Loucy (cell line): ENCODE data around the gene FXYD2.

Experiments
- H2AFZ ChIP-seq: fragments of 200-600 bp; sonication (generic); 2 replicates; pipeline ENCODE4 v1.6.0; 2016; ENCODE audit warnings: antibody characterized with exemption, mild to moderate bottlenecking, low read length, moderate library complexity
- H3F3A ChIP-seq: fragments of 200-600 bp; 2 replicates; pipeline ENCODE4 v1.6.0; 2016; ENCODE audit warnings: antibody characterized with exemption, low read depth, mild to moderate bottlenecking
- H3K27me3 ChIP-seq: fragments of 200-600 bp; sonication (generic); 2 replicates; pipeline ENCODE4 v1.6.1; 2014; ENCODE audit warnings: low read length, mild to moderate bottlenecking; ENCODE audit not compliant: insufficient read depth, poor library complexity, severe bottlenecking
- H3K36me3 ChIP-seq: fragments of 200-600 bp; sonication (generic); 2 replicates; pipeline ENCODE4 v1.6.1; 2016; ENCODE audit warnings: low read length; ENCODE audit not compliant: insufficient read depth
- H3K4me1 ChIP-seq: fragments of 200-600 bp; sonication (generic); 2 replicates; pipeline ENCODE4 v1.5.1; 2014; ENCODE audit warnings: low read length, mild to moderate bottlenecking; ENCODE audit not compliant: insufficient read depth, poor library complexity, severe bottlenecking
- H3K4me2 ChIP-seq: fragments of 200-600 bp; sonication (generic); 2 replicates; pipeline ENCODE4 v1.6.0; 2014; ENCODE audit warnings: antibody characterized with exemption, low read length, low read depth, mild to moderate bottlenecking; ENCODE audit not compliant: poor library complexity, severe bottlenecking
- H3K4me3 ChIP-seq: fragments of 200-600 bp; sonication (generic); 2 replicates; pipeline ENCODE4 v1.5.1; 2014; ENCODE audit warnings: low read length, mild to moderate bottlenecking, mixed read lengths; ENCODE audit not compliant: poor library complexity, severe bottlenecking
- H3K79me2 ChIP-seq: fragments of 200-600 bp; sonication (generic); 2 replicates; pipeline ENCODE4 v1.6.1; 2014; ENCODE audit warnings: low read length; ENCODE audit not compliant: insufficient read depth
- H3K9ac ChIP-seq: fragments of 200-600 bp; sonication (generic); 2 replicates; pipeline ENCODE4 v1.6.0; 2014; ENCODE audit warnings: mild to moderate bottlenecking, low read depth, low read length, moderate library complexity; ENCODE audit not compliant: poor library complexity, severe bottlenecking
- H3K9me2 ChIP-seq: fragments of 200-600 bp; sonication (generic); replicated peaks from 2 replicates; pipeline ENCODE4 v1.6.1; 2016; ENCODE audit warnings: low read depth, low read length, mixed read lengths
- H3K9me3 ChIP-seq: fragments of 200-600 bp; sonication (generic); 2 replicates; pipeline ENCODE4 v1.6.1; 2014; ENCODE audit warnings: mild to moderate bottlenecking, antibody characterized with exemption, low read length, low read depth; ENCODE audit not compliant: insufficient read depth
- H4K20me1 ChIP-seq: fragments of 200-600 bp; sonication (generic); 2 replicates; pipeline ENCODE4 v1.6.0; 2014; ENCODE audit warnings: antibody characterized with exemption, low read length, mild to moderate bottlenecking; ENCODE audit not compliant: insufficient read depth, poor library complexity, severe bottlenecking
- CTCF ChIP-seq: fragments of 200-600 bp; sonication (generic); conservative IDR thresholded peaks from 2 replicates; pipeline ENCODE4 v1.5.1; 2014; ENCODE audit warnings: mild to moderate bottlenecking, antibody characterized with exemption, low read length
- EZH2phosphoT487 ChIP-seq: fragments of 200-600 bp; IDR thresholded peaks from 2 replicates; pipeline ENCODE4 v1.6.1; 2018; ENCODE audit warnings: antibody characterized with exemption, mild to moderate bottlenecking, moderate library complexity, borderline replicate concordance

Gene FXYD2

GRCh38 chr11:117774553-117774952, 50.0 kb downstream of the FXYD2 start:
- Histone ChIP-seq H3K4me3 (no peak overlapping the region), H3K9me3 (no peaks in the 10 kb centered on the region), H3K4me1 (no peaks in the 10 kb centered on the region), H2AFZ (no peak overlapping the region), H3K36me3 (no peaks in the 10 kb centered on the region), H3K79me2 (no peaks in the 10 kb centered on the region), H3K9me2 (no peaks in the 10 kb centered on the region), H3K9ac (no peak overlapping the region), H3K27me3 (no peaks in the 10 kb centered on the region), H3F3A (no peaks in the 10 kb centered on the region), H3K4me2 (no peak overlapping the region), H4K20me1 (no peaks in the 10 kb centered on the region)
- TF ChIP-seq CTCF, result no peak
- no peak for TF ChIP-seq EZH2phosphoT487

GRCh38 chr11:117772360-117772759, 52.2 kb downstream of the FXYD2 start:
- TF ChIP-seq CTCF (no peak), EZH2phosphoT487 (no peak)
- no peaks in the 10 kb centered on the region for H3K27me3 ChIP-seq
- H2AFZ ChIP-seq, result no peak overlapping the region
- H3K4me1 ChIP-seq, result no peaks in the 10 kb centered on the region
- no peaks in the 10 kb centered on the region for H3F3A ChIP-seq
- H3K4me3 ChIP-seq, result no peak overlapping the region
- H3K4me2 ChIP-seq, result no peak overlapping the region
- H3K9ac ChIP-seq, result no peak overlapping the region
- no peaks in the 10 kb centered on the region for H3K36me3 ChIP-seq
- no peaks in the 10 kb centered on the region for H3K79me2 ChIP-seq
- no peaks in the 10 kb centered on the region for H4K20me1 ChIP-seq
- no peaks in the 10 kb centered on the region for H3K9me3 ChIP-seq
- no peaks in the 10 kb centered on the region for H3K9me2 ChIP-seq

GRCh38 chr11:117771841-117772240, 52.7 kb downstream of the FXYD2 start:
- no peak for TF ChIP-seq CTCF
- no peak for TF ChIP-seq EZH2phosphoT487
- Histone ChIP-seq H3K4me1 (no peaks in the 10 kb centered on the region), H3K27me3 (no peaks in the 10 kb centered on the region), H4K20me1 (no peaks in the 10 kb centered on the region), H3F3A (no peaks in the 10 kb centered on the region), H3K9me2 (no peaks in the 10 kb centered on the region), H3K79me2 (no peaks in the 10 kb centered on the region), H3K36me3 (no peaks in the 10 kb centered on the region), H3K4me3 (no peak overlapping the region), H3K9me3 (no peaks in the 10 kb centered on the region), H3K9ac (no peak overlapping the region), H2AFZ (no peak overlapping the region), H3K4me2 (no peak overlapping the region)
